GM21619 (cell line): ENCODE measurements around the gene TEX261.
A peak's percentile ranks its signal among the peaks of the same experiment; 100 is the strongest.

Source experiments
- ATAC-seq: cut with Tn5 transposase; IDR thresholded peaks from one replicate; pipeline ENCODE4 v1.9.1; 2021; ENCODE audit not compliant: unreplicated experiment

Gene TEX261

DNA sequence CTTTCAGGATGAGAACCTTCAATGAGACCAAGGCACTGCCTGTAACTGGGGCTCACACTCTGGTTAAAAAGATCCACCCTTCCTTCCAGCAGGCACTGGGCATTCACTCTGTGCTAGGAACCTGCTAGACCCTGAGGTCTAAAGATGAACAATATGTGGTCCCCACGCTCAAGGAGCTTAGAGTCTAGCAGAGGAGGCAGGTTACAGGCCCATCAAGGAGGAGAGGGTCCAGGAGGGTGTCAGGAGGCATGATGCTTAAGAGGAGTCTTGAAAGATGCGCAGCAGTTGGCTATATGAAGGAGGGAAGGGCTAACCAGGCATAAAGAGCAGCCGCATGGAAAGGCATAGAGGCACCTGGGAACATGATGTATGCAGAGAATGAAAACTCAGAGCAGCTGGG lies 11.7 kb downstream of the TEX261 start:
- no peak for ATAC-seq

DNA sequence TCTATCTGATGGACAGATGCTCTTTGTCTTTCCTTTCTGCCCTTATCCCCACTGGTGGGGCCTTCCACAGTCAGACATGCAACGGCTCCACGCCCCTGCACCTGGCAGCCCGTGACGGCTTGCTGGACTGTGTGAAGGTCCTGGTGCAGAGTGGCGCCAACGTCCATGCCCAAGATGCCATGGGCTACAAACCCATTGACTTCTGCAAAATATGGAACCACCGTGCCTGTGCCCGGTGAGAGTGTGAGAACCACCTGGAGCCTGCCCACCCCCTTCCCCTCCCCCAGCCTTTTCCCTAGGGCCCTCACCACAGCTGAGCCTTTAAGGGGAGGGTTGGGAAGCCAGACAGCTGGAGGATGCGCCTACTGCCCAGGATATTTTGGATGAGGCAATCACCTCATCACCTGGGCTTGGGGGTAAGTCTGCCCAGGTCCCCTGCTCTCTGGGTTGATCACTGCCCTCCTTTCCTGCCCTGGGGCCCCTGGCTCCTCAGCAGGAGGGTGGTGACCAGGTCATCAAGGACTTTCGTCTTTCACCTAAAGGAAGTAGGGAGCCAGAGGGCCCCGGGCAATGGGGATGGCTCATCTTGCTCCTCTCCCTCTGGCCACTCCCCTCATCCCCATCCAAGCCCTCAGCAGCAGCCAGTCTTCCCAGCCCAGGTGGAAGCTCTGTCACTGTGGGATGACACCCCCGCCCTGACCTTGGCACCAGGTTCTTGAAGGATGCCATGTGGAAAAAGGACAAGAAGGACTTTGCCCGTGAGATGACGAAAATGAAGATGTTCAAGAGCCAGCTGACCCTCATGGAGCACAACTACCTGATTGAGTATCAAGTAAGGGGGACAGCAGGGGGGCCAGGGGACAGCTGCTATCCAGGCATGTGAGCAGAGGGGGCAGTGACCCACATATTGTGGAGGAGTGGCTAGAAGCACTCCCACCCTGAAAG lies 12.5 kb downstream of the TEX261 start:
- ATAC-seq: no peak

DNA sequence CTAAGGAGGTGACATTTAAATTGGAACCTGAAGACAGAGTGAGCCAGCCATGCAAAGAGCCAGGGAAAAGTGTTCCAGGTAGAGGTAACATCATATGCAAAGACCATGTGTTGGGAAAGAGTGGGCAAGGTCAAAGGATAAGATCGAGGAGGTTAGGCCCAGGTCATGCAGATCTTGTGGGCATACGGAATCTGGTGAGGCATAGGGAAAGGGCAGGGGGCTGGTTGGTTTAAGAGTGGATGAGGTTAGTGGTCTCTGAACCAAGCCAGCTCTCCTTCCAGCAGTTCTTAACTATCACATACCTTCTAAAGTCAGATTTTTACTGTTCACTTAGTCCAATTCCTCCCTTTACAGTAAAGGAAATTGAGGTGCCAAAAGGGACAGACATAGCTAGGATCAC lies 13.3 kb downstream of the TEX261 start:
- no peak for ATAC-seq

DNA sequence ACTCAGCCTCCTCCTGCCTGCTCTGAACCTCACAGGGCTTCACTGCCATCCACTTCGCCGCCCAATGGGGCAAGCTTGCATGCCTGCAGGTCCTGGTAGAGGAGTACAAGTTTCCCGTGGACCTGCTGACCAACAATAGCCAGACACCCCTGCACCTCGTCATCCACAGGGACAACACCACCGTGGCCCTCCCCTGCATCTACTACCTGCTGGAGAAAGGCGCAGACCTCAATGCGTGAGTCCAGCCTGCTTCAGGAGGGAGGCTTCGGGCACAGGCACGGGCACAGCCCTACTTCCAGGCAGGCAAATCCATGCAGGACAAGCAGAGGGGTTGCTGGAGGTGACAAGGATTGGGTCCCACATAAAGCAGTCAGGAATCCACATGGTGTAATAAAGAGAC lies 15.0 kb downstream of the TEX261 start:
- no peak for ATAC-seq

DNA sequence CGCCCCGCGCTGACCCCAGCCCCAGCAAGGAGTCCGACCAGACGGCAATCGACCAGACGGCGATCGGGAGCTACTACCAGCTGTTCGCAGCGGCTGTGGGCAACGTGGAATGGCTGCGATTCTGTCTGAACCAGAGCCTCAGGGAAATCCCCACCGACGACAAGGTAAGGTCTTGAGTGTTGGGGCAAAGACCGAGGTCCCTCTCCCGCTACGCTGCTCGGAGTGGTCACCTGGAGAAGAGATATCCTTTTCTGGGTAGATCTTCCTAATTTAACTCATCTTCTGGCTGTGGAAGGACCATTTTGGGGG lies 15.5 kb downstream of the TEX261 start:
- no peak for ATAC-seq

DNA sequence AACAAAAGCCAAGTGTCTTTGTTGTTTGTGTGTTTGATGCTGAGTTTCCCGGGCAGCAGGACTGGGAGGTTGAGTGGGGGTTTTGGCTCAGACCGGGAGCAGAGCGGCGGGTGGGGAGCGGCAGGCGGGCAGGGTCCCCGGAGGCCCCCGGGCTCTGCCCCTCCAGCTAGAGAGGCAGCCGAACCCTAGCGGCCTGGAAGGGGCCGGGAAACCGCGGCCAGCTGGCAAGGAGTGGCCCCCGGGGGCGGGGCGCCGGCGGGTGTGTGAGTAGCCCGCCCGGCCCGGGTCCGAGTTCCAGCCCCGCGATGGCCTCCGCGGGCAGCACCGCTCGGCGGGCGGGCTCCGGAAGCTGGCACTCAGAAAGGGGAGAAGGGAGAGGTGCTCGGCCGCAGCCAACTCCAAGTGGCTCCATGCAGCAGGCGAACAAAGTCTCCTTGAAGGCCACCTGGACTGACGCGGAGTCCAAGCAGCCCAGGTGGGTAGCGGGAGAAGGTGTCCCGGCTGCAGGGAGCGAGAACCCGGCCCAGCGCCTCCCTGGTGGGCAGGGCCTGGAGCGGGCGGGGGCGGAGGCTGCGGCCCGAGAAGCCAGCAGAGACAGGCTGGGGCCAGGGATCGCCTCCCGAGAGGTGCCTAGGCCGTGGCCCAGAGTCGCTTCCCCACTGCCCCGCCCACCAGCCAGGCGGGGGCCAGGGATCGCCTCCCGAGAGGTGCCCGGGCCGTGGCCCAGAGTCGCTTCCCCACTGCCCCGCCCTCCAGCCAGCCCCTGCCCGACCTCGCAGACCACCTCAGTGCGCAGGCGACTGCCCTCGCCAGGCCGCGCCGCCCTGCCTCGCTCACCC lies 16.1 kb downstream of the TEX261 start, which contains the start of gene ANKRD53:
Gene ANKRD53 (plus strand): TSS at position 290 of the 839 bp plus-strand sequence. CDS start 16 bp downstream, at position 306.
- ATAC-seq: no peak

DNA sequence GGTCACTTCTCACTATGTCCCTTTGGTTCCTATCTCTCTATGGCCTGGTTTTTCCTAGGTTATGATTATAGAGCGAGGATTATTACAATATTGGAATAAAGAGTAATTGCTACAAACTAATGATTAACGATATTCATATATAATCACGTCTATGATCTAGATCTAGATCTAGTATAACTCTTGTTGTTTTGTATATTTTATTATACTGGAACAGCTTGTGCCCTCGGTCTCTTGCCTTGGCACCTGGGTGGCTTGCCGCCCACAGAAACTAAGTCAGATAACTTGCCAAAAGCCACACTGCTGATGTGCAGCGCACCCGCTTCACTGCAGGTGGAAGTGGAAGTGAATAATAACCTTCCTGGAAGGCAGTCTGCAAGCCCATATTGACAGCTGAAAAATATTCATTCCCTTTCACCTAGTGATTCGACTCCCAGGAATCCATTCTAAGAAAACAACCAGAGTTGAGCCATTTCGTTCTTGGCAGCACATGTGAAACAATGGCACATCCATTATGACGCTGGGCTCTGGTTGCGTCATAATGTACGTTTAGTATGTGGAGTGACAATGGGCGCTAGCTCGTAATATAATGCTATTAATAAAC lies 17.0 kb downstream of the TEX261 start:
- no peak for ATAC-seq

DNA sequence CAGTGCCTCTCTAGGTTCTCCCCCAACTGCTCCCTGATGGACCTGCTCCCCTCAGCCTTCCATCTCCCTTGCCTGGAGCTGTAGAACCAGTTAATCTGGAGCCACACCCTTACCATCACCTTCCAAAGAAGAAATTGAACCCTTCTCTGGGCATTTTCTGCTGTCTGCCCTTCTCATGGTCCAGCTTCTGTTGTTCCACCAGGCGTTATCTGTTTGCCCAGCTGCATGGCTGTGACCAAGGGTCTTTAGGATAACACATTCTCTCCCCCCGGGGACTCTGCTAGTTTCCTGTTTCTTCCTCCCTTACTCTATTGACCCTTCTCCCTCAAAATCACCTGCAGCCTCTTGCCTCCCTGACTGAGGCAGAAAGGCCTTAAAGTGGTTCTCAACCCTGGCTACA lies 19.4 kb downstream of the TEX261 start:
- ATAC-seq: no peak

DNA sequence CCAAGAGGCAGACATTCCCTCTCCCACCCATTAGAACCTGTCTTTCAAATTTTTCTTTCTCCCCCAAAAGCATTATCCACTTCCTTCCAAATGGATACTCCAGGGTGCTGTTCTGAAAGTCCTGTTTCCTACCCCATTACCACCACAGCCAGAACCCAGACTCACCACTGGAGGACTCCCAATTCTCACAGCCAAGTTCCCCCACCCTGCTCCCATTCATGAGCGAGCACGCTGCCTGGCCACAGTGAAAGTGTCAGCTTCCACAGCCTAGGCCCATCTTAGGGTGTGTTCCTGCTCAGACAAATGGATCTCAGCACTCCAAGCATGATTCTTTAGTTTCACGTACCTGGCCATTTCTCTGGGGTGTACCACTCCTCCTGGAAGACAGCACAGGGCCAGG lies 20.1 kb downstream of the TEX261 start:
- no peak for ATAC-seq

DNA sequence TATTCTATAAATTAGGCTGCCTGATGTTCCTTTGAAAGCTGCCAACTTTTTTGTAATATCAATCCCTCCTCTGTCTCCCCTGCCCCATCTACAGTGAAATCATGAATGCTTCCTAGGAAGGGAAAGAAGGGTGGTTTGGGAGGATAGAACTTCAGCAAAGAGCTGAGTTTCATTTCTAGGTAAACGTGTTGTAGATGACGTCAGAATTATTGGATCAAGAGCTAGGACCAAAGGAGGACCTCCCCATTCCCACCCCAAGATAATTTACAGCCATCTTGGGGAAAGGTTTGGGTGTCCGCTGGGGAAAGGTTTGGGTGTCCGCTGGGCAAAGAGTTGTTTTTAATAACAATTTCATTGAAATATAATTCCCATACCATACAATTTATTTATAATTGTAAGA lies 27.5 kb downstream of the TEX261 start:
- no peak for ATAC-seq

DNA sequence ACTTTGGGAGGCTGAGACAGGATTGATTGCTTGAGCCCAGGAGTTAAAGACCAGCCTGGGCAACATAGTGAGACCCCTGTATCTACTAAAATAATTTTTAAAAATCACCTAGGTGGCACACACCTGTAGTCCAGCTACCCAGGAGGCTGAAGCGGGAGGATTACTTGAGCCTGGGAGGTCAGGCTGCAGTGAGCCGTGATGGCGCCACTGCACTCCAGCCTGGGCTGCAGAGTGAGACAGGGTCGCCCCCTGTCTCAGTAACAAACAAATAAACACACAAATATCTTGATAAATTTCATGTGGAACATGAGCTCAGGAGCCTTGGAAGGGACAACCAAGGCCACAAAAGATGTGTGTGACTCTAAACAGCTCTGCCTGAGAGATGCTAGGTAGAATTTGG lies 28.0 kb downstream of the TEX261 start:
- no peak for ATAC-seq

DNA sequence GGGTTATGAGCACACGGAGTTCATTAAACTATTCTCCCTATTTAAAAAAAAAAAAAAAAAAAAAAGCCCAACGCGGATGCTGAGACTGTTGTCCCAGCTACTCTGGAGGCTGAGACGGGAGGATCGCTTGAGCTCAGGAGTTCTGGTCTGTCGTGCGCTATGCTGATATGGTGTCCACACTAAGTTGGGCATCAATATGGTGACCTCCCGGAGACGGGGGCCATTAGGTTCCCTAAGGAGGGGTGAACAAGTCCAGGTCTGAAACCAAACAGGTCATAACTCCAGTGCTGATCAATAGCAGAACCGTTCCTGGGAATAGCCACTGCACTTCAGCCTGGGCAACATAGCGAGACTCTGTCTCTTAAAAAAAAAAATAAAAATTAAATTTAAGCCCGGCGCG lies 29.2 kb downstream of the TEX261 start:
- no peak for ATAC-seq

DNA sequence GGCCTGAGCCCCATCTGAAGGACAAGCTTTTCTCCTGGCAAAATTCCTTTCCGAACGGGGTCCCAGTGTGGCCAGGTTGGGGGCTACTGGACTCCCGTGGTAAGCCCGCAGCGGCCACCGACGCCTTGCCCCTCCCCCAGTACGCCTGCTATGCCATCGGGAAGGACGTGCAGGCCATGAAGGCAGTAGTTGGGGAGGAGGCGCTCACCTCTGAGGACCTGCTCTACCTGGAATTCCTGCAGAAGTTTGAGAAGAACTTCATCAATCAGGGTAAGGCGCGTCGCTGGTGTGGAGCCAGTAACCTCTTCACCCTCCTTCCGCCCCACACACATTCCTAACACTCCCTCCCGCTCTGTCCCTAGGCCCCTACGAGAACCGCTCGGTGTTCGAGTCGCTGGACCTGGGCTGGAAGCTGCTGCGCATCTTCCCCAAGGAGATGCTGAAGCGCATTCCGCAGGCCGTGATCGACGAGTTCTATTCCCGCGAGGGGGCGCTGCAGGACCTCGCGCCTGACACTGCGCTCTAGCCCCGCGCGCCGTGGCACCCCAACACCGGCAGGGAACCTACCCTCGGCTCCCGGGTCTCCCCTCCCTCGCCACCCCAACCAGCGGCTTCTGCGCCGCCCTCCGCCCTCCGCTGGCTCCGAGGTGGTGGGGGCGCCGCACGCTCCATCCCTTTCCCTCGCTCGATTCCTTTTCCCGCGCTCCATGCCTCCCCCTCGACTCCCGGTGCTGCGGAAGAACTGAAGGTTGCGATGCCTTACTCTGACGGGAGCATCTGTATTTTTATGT lies 29.9 kb downstream of the TEX261 start:
- ATAC-seq: peak; percentile 83

DNA sequence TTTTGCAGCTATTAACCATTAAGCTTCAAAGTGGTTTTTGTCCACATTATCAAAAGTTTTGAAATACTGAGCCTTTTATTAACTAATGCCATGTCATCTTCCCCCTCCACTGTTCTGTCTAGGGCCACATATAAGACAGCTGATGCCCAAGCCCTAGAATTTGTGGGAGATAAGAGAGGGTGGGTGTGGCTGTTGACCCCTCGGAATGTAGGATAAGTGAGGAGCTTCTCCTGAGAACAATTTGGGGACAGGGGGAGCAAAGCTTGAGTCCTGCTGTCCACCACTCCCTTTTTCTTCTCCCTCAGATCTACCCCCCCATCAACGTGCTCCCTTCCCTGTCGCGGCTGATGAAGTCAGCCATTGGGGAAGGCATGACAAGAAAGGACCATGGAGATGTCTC lies 30.5 kb downstream of the TEX261 start:
- no peak for ATAC-seq

DNA sequence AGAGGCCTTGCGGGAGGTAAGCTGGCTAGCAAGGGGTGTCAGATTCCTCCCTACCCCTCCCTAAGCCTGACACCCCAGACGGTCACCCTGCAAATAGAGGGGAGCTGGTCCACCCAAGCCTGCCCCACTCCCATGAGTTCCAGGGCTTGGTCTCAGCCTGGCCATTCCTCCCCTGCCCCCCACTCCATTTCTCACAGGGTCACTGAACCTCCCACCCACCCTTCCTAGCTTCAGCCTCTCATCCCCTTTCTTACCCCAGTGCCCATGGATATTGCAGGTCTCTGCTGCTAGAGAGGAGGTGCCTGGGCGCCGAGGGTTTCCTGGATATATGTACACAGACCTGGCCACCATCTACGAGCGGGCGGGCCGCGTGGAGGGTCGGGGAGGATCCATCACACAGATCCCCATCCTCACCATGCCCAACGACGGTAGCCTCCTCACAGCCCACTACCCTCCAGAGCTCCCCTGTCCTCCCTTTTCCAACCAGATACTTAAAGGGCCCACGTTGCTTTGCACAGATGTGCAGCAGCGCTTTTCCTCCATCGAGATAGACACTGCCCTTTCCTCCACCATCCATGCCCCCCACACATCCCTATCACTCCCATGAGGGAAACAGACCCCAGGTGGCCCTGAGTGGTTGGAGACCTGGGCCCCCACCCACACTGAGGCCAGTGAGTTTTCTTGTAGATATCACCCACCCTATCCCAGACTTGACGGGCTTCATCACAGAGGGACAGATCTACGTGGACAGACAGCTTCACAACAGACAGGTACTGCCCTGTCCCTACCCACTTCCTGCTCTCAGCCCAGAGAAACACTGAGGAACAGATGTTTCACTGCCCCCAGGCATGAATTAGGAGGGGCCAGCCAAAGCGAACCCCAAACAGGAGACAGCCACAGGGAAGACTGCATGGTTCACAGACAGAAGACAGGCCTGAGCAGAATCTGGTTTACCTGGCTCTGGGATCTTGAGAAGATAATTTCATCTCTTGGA lies 31.5 kb downstream of the TEX261 start:
- ATAC-seq: no peak

DNA sequence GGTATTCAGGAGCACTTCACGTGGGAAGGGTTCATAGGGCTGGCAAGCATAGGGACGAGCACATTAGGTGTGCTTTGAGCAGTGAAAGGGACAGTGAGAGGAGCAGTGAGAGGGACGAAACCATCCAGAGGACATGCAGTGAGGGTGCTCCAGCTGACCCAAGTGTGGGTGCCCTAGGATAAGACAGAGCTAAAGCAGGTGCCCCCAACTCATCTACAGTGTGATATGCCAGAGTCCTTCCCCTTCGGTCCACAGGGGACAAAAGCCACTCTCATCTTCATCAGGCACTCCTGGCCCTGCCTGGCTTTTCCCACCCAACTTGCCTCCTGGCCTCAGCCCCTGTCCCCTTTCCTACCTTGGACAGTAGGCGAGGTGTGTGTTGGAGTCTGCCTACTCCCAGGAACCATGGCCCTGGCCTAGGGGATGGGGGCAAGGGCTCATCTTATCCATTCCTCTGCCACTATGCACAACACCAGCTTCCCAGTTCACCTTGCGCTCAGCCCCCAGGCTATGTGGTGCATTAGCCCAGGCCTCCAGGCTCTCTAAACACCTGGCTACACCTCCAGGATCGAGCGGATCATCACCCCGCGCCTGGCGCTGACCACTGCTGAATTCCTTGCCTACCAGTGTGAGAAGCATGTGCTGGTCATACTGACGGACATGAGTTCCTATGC lies 32.3 kb downstream of the TEX261 start:
- no peak for ATAC-seq

DNA sequence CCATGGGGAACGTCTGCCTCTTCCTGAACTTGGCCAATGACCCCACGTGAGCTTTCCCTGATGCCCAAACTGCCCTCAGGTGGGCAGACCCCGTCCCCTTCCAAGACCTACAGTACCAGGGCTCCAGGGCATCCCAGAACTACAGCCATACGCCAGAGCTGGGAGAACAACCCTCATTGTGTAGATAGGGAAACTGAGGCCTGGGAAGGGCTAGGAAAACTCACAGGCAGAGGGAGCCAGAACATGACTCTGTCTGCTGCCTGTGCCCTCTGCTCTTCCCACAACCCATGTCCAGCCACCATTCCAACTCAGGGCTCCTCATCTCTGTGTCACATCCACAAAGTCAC lies 33.1 kb downstream of the TEX261 start:
- no peak for ATAC-seq

DNA sequence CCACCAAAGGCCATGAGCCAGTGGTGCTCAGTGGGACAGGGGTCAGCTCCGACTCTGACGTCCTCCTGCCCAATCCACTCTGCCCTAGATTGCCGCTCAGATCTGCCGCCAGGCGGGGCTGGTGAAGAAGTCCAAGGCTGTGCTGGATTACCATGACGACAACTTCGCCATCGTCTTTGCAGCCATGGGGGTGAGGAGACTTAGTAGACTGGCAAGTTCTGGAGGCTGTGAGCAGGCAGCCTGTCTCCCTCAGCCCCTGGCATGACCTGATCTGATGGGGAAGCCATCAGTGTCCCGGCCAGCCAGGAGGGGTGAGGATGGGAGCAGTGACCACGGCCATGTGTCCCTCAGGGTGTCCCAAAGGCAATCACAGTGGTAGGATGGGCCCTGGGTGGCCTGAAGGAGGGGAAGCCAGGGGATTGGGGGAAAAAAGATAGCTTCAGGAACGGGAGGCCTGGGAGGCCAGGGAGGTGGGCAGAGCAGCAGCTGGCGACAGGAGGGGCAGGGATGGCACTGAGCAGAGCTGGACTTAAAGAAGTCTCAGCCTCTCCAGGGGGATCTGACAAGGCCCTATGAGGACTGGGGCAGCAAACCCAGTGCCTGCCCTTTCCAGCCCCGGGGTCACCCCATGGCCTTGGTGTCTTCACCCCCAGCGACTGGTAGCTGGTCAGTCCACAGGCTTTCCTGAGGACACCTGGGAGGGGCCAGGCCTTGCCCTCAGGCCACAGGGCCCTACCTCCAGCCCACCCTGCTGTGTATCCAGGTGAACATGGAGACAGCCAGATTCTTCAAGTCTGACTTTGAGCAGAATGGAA lies 33.6 kb downstream of the TEX261 start:
- ATAC-seq: no peak
